HUES64 (cell line): ENCODE results near the gene ITGAL.
"Not testable (repeated sequence)": the region's sequence is repeated elsewhere in the genome, so short reads cannot be mapped to it uniquely, and the experiment has no call there.

ENCODE experiments used
- H3K27ac ChIP-seq: 2 replicates; pipeline ENCODE4 v1.7.0; 2013; ENCODE audit warnings: low read depth, low read length, inconsistent platforms
- H3K27me3 ChIP-seq: 2 replicates; pipeline ENCODE4 v1.6.1; 2013; ENCODE audit warnings: mild to moderate bottlenecking, low read length; ENCODE audit not compliant: insufficient read depth
- H3K36me3 ChIP-seq: 2 replicates; pipeline ENCODE4 v1.6.1; 2013; ENCODE audit warnings: mild to moderate bottlenecking, low read length; ENCODE audit not compliant: insufficient read depth
- H3K4me1 ChIP-seq: 2 replicates; pipeline ENCODE4 v1.6.1; 2013; ENCODE audit warnings: mild to moderate bottlenecking, low read length, moderate library complexity; ENCODE audit not compliant: insufficient read depth
- H3K4me3 ChIP-seq: 2 replicates; pipeline ENCODE4 v1.5.1; 2013; ENCODE audit warnings: mild to moderate bottlenecking, low read length, moderate library complexity
- H3K9ac ChIP-seq: 2 replicates; pipeline ENCODE4 v1.6.1; 2013; ENCODE audit warnings: mild to moderate bottlenecking, low read depth, low read length
- H3K9me3 ChIP-seq: 2 replicates; pipeline ENCODE4 v1.6.1; 2013; ENCODE audit warnings: low read depth, low read length; ENCODE audit not compliant: insufficient read depth
- WGBS: fragments of 150-250, 120-280 bp; methylation state at CpG from one replicate; pipeline ENCODE4 v1.1.7; 2013; ENCODE audit warnings: missing lambda C conversion rate; 5-methylcytosine and 5-hydroxymethylcytosine counted together

ITGAL gene

DNA sequence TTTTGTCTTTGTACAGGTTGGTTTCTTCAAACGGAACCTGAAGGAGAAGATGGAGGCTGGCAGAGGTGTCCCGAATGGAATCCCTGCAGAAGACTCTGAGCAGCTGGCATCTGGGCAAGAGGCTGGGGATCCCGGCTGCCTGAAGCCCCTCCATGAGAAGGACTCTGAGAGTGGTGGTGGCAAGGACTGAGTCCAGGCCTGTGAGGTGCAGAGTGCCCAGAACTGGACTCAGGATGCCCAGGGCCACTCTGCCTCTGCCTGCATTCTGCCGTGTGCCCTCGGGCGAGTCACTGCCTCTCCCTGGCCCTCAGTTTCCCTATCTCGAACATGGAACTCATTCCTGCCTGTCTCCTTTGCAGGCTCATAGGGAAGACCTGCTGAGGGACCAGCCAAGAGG lies 48.9 kb downstream of the ITGAL start:
- Histone ChIP-seq H3K4me3 (no peak overlapping the region), H3K9me3 (no peaks in the 10 kb centered on the region), H3K27ac (no peak overlapping the region), H3K36me3 (0 out of 2 replicates have a peak, but pooled peaks cover 8% of the 10 kb centered on the region), H3K4me1 (no peaks in the 10 kb centered on the region), H3K9ac (no peak overlapping the region), H3K27me3 (no peaks in the 10 kb centered on the region)
- 92% methylated on average over 7 of the region's 7 CpGs for WGBS

DNA sequence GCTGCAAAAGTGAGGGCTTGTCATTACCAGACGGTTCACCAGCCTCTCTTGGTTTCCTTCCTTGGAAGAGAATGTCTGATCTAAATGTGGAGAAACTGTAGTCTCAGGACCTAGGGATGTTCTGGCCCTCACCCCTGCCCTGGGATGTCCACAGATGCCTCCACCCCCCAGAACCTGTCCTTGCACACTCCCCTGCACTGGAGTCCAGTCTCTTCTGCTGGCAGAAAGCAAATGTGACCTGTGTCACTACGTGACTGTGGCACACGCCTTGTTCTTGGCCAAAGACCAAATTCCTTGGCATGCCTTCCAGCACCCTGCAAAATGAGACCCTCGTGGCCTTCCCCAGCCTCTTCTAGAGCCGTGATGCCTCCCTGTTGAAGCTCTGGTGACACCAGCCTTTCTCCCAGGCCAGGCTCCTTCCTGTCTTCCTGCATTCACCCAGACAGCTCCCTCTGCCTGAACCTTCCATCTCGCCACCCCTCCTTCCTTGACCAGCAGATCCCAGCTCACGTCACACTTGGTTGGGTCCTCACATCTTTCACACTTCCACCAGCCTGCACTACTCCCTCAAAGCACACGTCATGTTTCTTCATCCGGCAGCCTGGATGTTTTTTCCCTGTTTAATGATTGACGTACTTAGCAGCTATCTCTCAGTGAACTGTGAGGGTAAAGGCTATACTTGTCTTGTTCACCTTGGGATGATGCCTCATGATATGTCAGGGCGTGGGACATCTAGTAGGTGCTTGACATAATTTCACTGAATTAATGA lies 49.5 kb downstream of the ITGAL start:
- Histone ChIP-seq H3K27me3 (no peaks in the 10 kb centered on the region), H3K4me3 (no peak overlapping the region), H3K27ac (no peak overlapping the region), H3K36me3 (0 out of 2 replicates have a peak, but pooled peaks cover 8% of the 10 kb centered on the region), H3K4me1 (no peaks in the 10 kb centered on the region), H3K9ac (no peak overlapping the region), H3K9me3 (no peaks in the 10 kb centered on the region)
- 81% methylated on average over 11 of the region's 11 CpGs for WGBS

DNA sequence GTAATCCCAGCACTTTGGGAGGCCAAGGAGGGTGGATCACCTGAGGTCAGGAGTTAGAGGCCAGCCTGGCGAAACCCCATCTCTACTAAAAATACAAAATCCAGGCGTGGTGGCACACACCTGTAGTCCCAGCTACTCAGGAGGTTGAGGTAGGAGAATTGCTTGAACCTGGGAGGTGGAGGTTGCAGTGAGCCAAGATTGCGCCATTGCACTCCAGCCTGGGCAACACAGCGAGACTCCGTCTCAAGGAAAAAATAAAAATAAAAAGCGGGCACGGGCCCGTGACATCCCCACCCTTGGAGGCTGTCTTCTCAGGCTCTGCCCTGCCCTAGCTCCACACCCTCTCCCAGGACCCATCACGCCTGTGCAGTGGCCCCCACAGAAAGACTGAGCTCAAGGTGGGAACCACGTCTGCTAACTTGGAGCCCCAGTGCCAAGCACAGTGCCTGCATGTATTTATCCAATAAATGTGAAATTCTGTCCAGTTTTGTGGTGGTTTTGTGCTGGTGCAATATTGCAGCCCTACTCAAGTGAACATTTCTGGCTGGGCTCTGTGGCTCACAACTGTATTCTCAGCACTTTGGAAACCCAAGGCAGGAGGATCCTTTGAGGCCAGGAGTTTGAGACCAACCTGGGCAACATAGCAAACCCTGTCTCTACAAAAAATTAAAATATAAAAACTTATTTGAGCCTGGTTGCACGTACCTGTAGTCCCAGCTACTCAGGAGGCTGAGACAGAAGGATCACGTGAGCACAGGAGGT lies 50.3 kb downstream of the ITGAL start:
- not testable (repeated sequence) for H3K36me3 ChIP-seq, H3K9ac ChIP-seq, H3K27ac ChIP-seq, H3K4me1 ChIP-seq, H3K9me3 ChIP-seq, H3K27me3 ChIP-seq, H3K4me3 ChIP-seq
- 94% methylated on average over 11 of the region's 12 CpGs for WGBS

DNA sequence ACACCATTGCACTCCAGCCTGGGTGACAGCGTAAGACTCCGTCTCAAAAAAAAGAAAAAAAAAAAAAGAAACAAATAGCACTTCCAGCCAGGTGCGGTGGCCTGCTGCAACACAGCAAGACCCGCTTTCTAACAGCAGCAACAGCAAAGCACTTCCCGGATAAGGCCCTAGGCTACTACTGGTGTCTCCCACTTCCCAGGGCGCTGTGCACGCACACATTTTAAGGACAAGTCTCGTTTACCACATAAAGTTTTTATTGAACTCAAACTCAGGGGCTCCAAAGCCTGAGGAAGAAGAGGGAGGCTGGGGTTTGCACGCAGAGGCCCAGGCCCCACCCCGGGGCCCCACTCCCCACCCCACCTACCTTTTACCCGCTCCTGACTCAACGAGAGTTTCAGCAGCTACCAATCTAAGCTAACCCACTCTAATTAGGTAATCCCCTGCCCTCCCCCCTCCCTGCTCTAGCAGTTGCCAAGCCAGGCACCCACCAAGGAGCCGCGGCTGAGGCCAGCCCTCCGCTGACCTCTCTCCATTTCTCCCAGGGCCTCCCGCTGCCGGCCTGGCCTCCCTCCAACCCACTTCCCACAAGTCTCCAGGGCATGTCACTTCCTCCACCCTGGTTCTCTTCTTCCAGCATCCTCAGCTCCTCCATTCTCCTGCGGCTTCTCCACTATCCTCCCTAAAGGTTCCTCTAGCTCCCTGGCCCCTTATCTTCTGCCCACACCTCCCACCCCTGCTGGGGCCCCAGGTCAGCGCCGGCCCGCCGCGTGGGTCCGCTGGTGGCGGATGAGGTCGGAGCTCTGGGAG lies 51.4 kb downstream of the ITGAL start:
- 93% methylated on average over 26 of the region's 26 CpGs for WGBS
- Histone ChIP-seq H3K27ac (no peak overlapping the region), H3K27me3 (no peaks in the 10 kb centered on the region), H3K4me1 (peaks cover 7% of the 10 kb centered on the region), H3K9ac (no peak overlapping the region), H3K36me3 (0 out of 2 replicates have a peak, but pooled peaks cover 8% of the 10 kb centered on the region), H3K9me3 (no peaks in the 10 kb centered on the region), H3K4me3 (no peak overlapping the region)

DNA sequence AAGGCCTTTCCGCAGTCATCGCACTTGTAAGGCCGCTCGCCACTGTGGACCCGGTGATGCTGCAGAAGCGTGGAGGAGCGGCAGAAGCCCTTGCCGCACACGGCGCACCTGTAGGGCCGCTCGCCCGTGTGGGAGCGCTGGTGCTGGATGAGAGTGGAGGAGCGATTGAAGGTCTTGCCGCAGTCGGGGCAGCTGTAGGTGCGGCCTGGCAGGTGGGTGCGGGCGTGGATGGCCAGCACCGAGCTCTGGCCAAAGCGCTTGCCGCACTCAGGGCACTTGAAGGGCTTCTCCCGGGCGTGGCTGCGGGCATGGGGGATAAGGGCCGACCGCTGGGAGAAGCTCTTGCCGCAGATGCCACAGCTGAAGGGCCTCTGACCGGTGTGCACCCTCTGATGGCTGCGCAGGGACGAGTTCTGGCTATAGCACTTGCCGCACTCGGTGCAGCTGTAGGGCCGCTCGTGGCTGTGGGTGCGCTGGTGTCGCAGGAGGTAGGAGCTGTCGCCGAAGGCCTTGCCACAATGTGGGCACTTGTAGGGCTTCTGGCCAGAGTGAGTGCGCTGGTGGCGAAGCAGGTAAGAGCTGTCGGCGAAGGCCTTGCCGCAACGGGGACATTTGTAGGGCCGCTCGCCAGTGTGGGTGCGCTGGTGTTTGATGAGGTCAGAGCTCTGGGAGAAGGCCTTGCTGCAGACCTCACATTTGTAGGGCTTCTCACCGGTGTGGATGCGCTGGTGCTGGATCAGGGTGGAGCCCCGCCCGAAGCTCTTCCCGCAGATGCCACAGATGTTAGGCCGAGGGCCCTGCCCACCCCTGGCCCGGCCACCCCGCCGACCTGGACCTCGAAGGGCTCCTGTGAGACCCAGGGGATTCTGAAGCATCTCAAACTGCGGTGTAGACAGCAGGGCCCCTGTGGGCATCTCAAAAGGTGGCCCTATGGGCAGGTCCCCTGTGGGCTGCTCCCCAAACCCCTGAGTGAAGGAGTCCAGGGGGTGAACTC lies 52.3 kb downstream of the ITGAL start:
- Histone ChIP-seq H3K27ac (no peak overlapping the region), H3K9ac (no peak overlapping the region), H3K9me3 (no peaks in the 10 kb centered on the region), H3K27me3 (no peaks in the 10 kb centered on the region), H3K4me3 (no peak overlapping the region), H3K4me1 (peaks cover 7% of the 10 kb centered on the region), H3K36me3 (0 out of 2 replicates have a peak, but pooled peaks cover 8% of the 10 kb centered on the region)
- 96% methylated on average over 60 of the region's 60 CpGs for WGBS

DNA sequence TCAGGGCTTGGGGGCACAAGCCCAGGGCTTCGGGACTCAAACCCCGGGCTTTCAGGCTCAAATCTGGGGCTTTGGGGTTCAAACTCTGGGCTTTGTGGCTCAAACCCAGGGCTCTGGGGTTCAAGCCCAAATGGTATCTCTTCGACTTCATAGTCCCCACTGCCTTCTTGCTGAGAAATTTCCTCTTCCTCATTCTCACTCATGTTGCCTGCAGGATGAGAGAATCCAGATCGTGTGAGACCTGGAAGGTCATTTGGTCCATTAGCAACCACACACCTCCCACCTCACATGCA lies 53.2 kb downstream of the ITGAL start:
- peaks cover 7% of the 10 kb centered on the region for H3K4me1 ChIP-seq
- no peaks in the 10 kb centered on the region for H3K27me3 ChIP-seq
- H3K9me3 ChIP-seq = no peaks in the 10 kb centered on the region
- WGBS = 70% methylated on average over 4 of the region's 4 CpGs
- no peak overlapping the region; the same call in 1 of the 2 replicates for H3K27ac ChIP-seq
- H3K4me3 ChIP-seq = peak overlapping the region; percentile 77
- H3K36me3 ChIP-seq = 0 out of 2 replicates have a peak, but pooled peaks cover 8% of the 10 kb centered on the region
- peak overlapping the region; percentile 70; the same call in 1 of the 2 replicates for H3K9ac ChIP-seq

DNA sequence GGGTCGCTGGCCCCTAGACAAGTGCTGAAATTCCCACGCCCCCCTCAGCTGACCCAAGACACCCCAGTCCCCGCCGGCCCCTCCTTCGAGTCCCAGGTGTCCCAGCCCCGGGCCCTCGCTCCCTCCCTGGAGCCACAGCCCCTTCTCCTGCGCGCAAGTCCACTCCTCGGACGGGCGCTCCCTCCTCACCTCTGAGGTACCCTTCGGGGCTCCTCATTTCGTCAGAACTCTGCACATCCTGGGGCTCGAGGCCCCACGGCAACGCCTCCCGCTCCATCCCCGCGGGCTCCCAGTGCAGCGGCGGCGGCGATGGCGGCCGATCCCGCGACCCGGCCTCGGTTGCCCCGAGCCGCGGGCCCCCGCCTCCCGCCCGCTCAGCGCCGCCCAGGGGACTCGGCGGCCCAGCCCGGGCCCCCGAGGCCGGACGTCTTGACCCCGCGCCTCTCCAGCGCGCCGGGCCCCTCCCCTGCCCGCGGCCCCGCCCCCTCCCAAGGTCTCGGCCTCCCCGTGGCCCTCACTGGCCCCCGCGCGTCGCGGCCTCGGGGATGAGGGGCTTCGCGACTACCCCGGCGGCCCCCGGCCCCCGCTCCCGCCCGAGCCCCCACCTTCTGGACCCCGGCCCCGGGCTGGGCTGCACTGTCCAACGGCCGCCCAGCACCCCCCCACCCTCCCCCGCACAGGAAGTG lies 53.7 kb downstream of the ITGAL start, which contains the start of gene ZNF768:
Gene ZNF768, minus strand, starts transcription at position 430 of the 686 bp plus-strand sequence. Its CDS starts 153 bp downstream, at position 277.
- Histone ChIP-seq H3K9ac (peak within 1 kb of the TSS; percentile 84), H3K4me1 (peaks cover 7% of the 10 kb centered on the region), H3K27ac (peak within 1 kb of the TSS; percentile 94), H3K36me3 (peaks cover 10% of the 10 kb centered on the region; the same call in 1 of the 2 replicates), H3K9me3 (no peaks in the 10 kb centered on the region), H3K4me3 (peak within 1 kb of the TSS; percentile 77), H3K27me3 (no peaks in the 10 kb centered on the region)
- under 1% methylated on average over 69 of the region's 73 CpGs for WGBS

DNA sequence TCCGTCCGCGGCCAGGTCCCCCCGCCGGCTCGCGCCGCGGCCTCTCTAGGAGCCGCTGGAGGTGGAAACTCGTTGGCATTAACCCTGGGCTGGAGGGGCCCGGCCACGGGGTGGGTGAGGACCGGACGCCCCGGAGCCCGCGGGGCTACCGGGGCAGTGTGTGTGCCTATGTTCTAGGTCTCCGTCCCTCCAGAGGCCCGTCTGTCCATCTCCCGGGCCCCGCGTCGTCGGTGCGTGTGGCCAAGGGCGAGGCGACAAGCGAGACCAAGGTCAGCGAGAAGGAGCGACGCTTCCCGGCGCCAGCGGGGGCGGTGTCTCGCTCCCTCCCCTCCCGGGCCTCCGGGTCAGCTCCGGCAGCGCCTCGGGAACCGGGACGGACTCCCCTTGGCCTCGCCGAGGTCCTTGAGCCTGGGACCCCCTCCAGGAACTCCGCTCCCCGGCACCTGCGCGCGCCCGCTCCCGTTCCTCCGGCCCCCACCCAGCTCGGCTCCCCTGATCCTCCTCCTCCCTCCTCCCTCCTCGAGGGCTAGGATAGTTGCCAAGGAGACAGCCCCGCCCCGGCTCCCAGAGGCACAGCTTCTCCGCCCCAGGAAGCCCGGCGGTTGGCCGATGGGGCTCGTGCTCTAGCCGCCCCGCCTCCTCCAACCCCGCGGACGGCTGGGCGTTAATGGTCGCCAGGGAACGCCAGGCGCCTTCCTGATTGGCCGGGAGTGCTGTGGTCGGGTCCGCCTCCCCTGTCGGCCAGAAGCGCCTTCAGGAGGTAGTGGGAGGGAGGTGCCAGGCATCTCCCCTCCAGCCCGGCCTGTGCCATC lies 54.5 kb downstream of the ITGAL start:
- Histone ChIP-seq H3K36me3 (peaks cover 15% of the 10 kb centered on the region), H3K9ac (peak overlapping the region; percentile 84), H3K4me3 (peak overlapping the region; percentile 77), H3K9me3 (no peaks in the 10 kb centered on the region), H3K27me3 (no peaks in the 10 kb centered on the region), H3K27ac (peak overlapping the region; percentile 94), H3K4me1 (peaks cover 7% of the 10 kb centered on the region)
- under 1% methylated on average over 79 of the region's 79 CpGs for WGBS

DNA sequence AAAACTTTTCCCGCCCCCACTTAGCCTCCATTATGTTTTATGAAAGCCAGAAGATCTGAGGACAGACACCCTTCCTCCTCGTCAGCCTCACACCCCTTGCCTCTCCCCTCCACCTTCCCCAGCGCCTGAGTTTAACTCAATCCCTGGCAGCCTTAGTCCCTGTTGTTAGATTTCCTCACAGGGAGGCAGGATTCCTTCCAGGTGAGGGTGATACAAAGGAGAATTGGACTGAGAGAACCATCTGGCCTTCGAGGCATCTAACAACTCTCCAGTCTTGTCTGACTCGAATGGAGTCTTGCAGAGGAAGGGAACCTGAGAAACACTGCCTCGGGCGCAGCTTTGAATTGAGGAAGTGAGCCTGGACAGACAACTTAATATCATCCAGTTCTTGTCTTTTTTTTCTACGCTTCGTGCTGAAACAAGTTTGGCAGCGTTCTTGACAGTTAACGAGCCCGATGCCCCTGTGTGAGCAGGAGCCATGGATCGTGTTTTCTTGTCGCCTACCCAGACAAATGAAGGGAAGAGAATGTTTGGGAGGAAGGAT lies 55.2 kb downstream of the ITGAL start:
- Histone ChIP-seq H3K9ac (peak overlapping the region; percentile 75), H3K4me3 (peak overlapping the region; percentile 77), H3K36me3 (peaks cover 17% of the 10 kb centered on the region), H3K27ac (peak overlapping the region; percentile 85), H3K9me3 (no peaks in the 10 kb centered on the region), H3K27me3 (no peaks in the 10 kb centered on the region), H3K4me1 (peaks cover 7% of the 10 kb centered on the region)
- WGBS = 51% methylated on average over 14 of the region's 14 CpGs
